SK-N-MC (cell line): ENCODE measurements around the gene MMAB.

Experiments
- EZH2 ChIP-seq: fragments of 200-600 bp; sonication (generic); IDR thresholded peaks from one replicate; pipeline ENCODE4 v1.6.1; 2017; ENCODE audit warnings: antibody characterized with exemption
- POLR2AphosphoS5 ChIP-seq: IDR thresholded peaks from 2 replicates; pipeline ENCODE4 v1.6.1; 2012; ENCODE audit warnings: mild to moderate bottlenecking, low read depth, low read length, borderline replicate concordance

- no peak for TF ChIP-seq EZH2
- TF ChIP-seq POLR2AphosphoS5 = no peak
Observed at GRCh38 chr12:109608793-109609192, 35.5 kb upstream of the MMAB start.
